NB4 (cell line): ENCODE results near the gene CCDC170.
"Not testable (repeated sequence)": the region's sequence is repeated elsewhere in the genome, so short reads cannot be mapped to it uniquely, and the experiment has no call there.

Source experiments
- DNase-seq: peaks from one replicate; pipeline ENCODE4 v3.0.0; 2010; ENCODE audit warnings: low read depth
- H3K4me3 ChIP-seq: one replicate; pipeline ENCODE4 v1.5.1; 2011; ENCODE audit warnings: mild to moderate bottlenecking, low read depth, low read length, moderate library complexity
- CTCF ChIP-seq: IDR thresholded peaks from one replicate; pipeline ENCODE4 v1.5.1; 2012; ENCODE audit warnings: low read depth, low read length
- MAX ChIP-seq: IDR thresholded peaks from 2 replicates; pipeline ENCODE4 v1.6.1; 2011; ENCODE audit warnings: low read depth, low read length
- MYC ChIP-seq: IDR thresholded peaks from 2 replicates; pipeline ENCODE4 v1.6.1; 2011; ENCODE audit warnings: low read depth, low read length
- POLR2A ChIP-seq: IDR thresholded peaks from 2 replicates; pipeline ENCODE4 v1.6.1; 2011; ENCODE audit warnings: mild to moderate bottlenecking; ENCODE audit not compliant: insufficient read length; ENCODE audit errors: extremely low read depth

CCDC170 gene

GRCh38 chr6:151451950-151452749 lies 41.7 kb upstream of the CCDC170 start, which contains the start of gene RMND1:
TSS of gene RMND1 (minus strand) at chr6:151452126. CDS start at chr6:151445811, 6,315 bp downstream.
- peak; percentile 100 for DNase-seq
- TF ChIP-seq MYC, result peak; percentile 97
- no peak for TF ChIP-seq CTCF
- TF ChIP-seq POLR2A, result peak; percentile 57
- peak; percentile 100 for TF ChIP-seq MAX
- peak within 1 kb of the TSS; percentile 98 for H3K4me3 ChIP-seq

- peak; percentile 42 for DNase-seq
- TF ChIP-seq MAX, result no peak
- no peak for TF ChIP-seq CTCF
- no peak for TF ChIP-seq MYC
- TF ChIP-seq POLR2A, result no peak
- H3K4me3 ChIP-seq, result peak overlapping the region; percentile 98
Observed at GRCh38 chr6:151452750-151453427, 40.9 kb upstream of the CCDC170 start.

GRCh38 chr6:151455751-151456398 lies 37.9 kb upstream of the CCDC170 start:
- not testable (repeated sequence) for DNase-seq

GRCh38 chr6:151461673-151462072 lies 32.1 kb upstream of the CCDC170 start:
- H3K4me3 ChIP-seq, result no peak overlapping the region
- no peak for TF ChIP-seq CTCF
- TF ChIP-seq MAX, result no peak
- no peak for TF ChIP-seq POLR2A
- no peak for TF ChIP-seq MYC
- DNase-seq, result no peak

More at GRCh38 chr6:151455751-151456398, 37.9 kb upstream of the CCDC170 start:
- not testable (repeated sequence) for H3K4me3 ChIP-seq

- DNase-seq, result no peak
- TF ChIP-seq MAX, result no peak
- TF ChIP-seq MYC, result no peak
- no peak for TF ChIP-seq POLR2A
- no peak for TF ChIP-seq CTCF
Observed at GRCh38 chr6:151464702-151465101, 29.1 kb upstream of the CCDC170 start.

More at GRCh38 chr6:151464702-151465101, 29.1 kb upstream of the CCDC170 start:
- H3K4me3 ChIP-seq, result no peak overlapping the region
